Kidney glomerular epithelial cell (primary cell): ENCODE data around the gene SCFD2.
"Not testable (repeated sequence)": the region's sequence is repeated elsewhere in the genome, so short reads cannot be mapped to it uniquely, and the experiment has no call there.

Source experiments
- DNase-seq: peaks from one replicate; lab custom pipeline; 2025; lab: John Stamatoyannopoulos, UW

The SCFD2 gene

DNA sequence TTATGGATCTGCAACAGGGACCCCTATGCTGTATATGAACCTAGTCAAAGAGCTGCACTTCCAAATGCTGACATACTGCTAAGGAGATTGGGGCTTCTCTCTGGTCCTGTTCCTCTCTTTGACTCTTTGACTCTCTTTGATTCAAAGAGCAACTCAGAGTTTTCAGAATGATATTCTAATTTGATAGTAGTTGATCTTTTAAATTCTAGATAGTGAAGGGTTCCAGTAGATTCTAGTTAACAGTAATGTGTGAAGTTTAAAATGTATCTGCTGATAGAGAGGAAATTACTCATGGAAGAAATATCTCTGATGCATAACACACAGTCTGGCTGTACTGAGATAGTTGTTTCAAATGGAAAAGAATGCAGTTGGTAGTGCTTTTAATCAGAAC, 264.7 kb downstream of the SCFD2 start:
- DNase-seq: peak; percentile 70

DNA sequence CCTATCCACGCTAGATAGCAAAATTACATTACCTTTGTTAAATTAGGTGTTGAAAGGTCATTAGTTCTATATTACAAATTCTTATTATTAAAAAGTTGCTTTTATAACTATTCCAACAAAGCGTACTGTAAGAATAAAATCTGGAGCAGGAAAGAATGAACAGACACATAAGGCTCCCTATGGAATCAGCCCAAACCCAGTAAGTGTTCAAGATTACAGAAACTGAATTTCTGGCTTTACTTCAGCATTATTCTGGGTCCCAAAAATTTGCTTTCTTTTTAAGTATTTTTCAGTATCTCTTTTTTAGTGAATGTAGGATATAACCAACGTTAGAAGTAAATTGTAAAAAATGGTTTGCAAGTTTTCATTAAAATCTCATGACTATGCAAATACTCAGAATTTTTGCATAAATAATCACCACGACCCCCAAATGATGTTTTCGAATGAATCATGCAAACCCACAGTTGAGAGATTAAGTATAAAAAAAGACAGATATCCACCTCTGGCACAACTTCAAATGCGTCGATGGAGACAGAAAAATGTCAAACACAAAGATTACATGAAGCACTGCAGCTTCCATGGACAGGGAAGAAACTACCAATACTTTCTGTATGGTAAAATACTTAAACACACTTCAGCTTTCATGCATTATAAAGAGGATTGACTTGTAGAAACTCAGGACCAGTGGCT, 265.2 kb downstream of the SCFD2 start:
- no peak for DNase-seq

- no peak for DNase-seq
These were observed 267.2 kb downstream of the SCFD2 start for GRCh38 chr4:53098681-53099121.

DNA sequence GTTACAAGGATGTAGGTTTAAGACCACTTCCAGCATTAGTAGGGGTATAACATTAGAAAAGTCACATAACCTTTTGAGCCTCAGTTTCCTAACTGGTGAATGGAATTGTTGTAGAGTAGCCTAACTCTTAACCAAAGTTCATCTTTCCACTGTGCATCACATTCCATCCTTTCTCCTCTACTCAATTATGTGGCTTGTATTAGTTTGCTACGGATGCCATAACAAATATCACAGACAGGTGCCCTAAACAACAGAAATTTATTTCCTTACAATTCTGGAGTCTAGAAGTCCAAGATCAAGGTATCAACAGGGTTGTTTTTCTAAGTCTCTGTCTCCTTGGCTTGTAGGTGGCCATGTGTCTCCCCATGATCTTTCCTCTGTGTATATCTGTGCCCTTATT, 271.8 kb downstream of the SCFD2 start:
- no peak for DNase-seq

DNA sequence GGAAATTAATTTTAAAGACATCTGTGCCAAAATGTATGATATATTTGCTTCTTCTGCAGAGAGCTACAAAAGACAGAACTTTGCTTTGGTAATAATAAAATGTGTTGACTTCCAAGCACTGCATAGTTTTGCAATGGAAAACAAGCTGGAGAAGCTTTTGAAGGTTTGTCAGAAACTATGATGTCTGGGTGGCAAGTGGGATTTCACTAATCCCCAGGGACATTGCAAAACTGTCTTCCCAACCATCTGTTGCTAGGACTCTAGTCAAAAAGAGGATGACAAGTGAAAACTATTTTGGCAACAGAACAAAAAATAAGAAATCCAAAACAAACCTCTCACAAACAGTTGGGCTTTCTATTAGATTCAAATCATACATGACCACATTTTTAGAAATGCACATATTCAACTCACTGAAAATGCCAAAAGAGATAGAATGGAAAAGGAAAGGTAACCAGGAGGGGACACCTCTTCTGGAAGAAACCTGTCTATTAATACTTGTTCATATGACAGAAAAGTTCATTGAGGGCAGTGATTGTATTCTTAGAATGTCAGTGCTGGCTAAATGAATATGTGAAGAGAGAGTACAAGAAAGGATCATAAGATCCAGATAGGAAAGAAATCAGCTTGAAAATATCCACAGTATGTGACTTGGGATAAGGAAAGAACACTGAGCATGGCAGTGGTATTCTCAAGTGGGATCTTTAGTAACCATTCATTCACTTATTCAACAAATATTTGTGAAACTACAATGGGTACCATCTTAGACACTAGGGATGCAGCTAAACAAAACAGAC, 275.7 kb downstream of the SCFD2 start:
- no peak for DNase-seq

GRCh38 chr4:53088152-53088551, 277.7 kb downstream of the SCFD2 start:
- no peak for DNase-seq

DNA sequence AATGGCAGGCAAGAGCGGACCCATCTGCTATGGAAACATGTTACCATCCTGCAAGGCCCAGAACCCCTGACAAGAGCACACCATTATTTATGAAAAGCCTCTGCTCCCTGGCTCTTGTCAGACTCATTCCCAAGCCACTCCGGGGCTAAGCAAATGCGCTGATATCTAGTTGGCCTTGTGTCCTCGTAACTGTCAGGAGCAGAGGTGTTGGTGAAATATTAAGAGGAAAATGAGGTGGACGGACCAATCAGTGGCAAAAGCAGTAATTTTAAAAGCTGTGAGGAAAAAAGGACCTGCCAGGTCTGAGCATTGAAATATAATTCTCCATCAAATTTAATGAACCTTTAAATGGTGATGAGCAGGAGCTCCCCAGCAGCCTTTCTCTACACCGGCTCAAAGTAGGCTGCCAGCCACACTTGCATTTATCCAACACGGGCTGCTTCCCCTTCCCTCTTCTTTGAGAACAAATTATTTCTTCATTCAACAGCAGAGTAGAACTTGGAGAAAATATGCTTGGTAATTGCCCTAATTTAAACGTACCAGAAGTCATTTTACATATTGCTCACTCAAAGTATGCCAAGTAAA, 289.4 kb downstream of the SCFD2 start:
- no peak for DNase-seq

DNA sequence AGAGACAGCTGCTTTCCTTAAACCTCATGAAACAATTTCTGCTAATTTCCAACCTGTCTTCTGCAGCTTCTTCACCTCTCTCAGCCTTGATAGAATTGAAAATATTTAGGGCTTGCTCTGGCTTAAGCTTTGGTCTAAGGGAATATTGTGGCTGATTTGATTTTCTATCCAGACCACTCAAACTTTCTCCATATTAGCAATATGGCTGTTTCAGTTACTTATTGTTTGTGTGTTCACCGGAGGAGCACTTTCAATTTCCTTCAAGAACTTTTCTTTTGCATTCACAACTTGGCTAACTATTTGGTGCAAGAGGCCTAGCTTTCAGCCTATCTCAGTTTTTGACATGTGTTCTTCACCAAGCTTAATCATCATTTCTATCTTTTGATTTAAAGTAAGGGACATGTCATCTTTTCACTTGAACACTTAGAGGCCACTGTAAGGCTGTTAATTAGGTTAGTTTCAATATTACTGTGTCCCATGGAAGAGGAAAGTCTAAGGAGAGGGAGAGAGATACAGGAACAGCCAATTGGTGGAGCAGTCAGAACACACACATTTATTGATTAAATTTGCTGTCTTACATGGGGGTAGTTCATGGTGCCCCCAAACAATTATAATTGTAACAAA, 290.6 kb downstream of the SCFD2 start:
- no peak for DNase-seq

DNA sequence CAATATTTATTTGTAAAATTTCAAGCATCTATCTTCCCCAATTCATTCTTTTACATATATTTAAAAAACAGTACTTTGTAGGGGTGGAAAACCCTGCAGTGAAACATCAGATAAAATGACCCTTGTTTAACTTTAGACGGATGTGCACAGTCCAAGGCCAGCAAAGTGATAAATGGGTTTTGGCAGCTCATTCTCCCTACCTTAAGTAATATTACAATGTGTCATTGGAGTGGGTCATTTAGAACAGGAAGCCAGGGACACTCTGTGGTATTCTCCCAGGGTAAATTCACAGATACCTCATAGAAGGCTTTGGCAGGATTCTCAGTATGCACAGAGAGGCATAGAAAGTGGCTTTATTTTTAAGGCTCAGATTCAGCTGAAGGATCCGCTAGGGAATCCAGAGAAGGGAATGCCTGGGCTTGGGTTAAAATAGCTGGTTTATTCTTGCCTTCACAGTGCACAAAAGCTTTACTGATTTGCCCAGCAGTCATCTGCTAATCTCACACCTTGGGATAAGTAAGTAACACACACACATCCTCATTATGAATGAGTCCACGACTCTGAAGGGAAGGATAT, 297.0 kb downstream of the SCFD2 start:
- no peak for DNase-seq

GRCh38 chr4:53067125-53067802, 298.6 kb downstream of the SCFD2 start:
- DNase-seq: no peak

GRCh38 chr4:53066155-53066554, 299.7 kb downstream of the SCFD2 start:
- DNase-seq: no peak

- no peak for DNase-seq
These were observed 301.3 kb downstream of the SCFD2 start for GRCh38 chr4:53064609-53065008.

DNA sequence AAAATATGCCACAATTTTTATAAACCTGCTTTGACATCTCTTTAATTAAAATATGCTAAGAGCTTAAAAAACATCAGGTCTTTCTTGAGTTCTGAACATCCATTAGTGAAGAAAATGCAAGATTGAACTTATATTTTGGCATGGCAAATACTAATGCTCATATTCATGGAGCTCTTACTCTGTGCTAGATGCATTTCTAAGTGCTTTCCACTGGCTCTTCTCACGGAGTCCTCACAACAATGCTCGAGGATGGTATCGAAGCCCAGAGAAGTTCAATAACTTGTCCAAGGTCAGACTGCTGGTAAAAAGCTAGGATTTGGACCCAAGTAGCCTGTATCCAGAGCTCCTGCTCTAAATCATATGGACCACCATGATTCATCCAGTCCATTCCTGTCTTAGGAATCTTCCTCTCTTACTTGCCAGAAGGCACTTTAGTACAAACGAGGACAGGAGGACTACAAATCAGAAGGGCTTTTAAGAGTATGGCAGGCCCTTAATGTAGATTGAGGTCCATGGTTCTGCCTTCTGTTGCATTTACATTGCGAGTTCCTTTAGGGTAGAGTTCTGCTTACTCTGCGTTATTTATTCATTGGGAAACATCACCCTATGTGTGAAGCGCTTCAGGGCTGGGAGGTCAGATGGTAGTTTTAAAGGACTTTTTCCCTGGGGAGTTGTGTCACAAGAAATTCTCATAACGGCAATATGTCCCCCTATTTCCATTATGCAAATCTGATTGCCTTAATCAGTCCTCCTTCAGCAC, 304.6 kb downstream of the SCFD2 start:
- DNase-seq: no peak

GRCh38 chr4:53060278-53060677, 305.6 kb downstream of the SCFD2 start:
- DNase-seq: no peak

DNA sequence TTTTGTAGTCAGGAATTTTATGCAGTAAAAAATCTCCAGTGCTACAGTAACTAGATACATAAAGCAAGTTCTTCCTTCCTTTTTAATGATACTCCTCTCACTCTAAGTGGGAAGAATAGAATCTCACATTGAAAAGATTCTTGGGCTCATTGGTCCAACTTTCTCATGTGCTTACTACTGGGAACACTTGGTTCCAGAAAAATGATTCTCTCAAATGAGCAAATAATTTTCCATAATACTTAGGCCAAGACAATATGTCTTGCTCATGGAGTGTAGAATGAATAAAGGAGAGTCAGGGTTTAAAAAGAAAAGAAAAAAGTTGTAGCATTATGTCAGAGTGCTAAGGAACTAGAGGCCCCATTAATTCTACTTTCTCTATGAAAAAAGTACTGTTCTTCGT, 306.0 kb downstream of the SCFD2 start:
- no peak for DNase-seq

- DNase-seq: no peak
These were observed 306.6 kb downstream of the SCFD2 start for GRCh38 chr4:53059256-53059655.

DNA sequence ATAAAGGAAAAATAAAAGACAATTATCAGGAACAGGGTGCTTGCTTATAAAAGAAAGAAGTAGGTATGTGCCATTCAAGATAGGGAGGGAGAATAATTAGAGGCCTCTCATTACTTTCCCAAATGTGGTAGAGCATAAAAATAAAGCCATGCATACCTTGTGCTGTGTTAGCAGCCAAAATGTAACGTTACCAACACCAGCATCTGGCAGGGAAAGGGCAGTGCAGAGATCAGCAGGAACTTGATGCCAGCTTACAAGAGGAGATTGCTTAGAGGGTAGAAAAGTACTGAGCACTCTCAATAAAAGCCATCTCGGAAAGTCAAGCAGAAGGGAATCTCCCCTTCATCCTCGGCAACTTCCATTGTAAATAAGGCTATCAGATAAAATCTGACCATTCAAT, 308.2 kb downstream of the SCFD2 start:
- DNase-seq: no peak

DNA sequence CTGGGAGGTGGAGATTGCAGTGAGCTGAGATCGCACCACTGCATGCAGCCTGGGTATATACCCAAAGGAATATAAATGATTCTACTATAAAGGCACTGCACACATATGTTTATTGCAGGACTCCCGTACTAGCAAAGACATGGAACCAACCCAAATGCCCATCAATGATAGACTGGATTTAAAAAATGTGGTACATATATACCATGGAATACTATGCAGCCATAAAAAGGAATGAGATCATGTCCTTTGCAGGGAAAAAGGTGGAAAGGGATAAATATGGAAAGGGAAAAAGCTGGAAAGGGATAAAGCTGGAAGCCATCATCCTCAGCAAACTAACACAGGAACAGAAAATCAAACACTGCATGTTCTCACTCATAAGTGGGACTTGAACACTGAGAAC, 308.8 kb downstream of the SCFD2 start:
- DNase-seq: not testable (repeated sequence)

DNA sequence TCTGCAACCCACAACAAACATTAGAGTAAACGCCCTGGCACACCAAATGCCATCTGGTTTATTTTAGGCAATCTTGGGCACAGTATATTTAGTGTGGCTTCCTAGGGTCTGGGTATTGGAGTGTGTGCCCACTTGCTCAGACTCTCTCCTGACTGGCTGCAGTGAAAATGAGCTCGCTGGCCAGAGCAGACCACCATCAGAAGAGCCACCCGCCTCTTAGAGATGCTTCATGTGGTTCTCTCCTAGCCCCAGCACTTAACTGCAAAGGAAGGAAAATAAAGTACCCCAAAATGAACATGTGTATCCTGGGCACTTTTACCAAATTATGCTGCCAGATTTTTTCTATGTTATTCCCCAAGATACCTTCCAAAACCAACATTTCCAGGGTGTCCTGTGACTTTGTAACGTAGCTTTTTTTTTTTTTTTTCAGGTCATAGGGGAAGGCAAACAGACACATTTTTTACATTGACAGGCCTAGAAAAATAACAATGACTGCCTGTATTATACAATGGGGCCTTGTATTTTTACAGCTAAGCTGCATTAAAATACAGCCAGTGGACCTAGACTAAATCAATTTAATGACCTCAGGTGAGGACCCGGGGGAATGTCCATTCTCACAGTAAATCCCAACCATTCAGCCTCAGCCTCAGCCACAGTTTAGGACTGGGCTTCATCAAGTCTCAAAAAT, 310.0 kb downstream of the SCFD2 start:
- no peak for DNase-seq

GRCh38 chr4:53055274-53055673, 310.6 kb downstream of the SCFD2 start:
- DNase-seq: no peak
